K562 treated with DMSO at 1 percent for 4 hours (cell line): ENCODE data around the gene OPTN. TPM values are rescaled to one million over a fixed set of nuclear protein-coding genes. Genes with fewer than 3 reads are reported as not detected.

ENCODE experiments used
- total RNA-seq: library from RNA; unstranded; fragments of 300-600 nt; gene quantifications from 2 replicates; pipeline ENCODE4 v1.2.3, GENCODE V29; 2022; ENCODE audit not compliant: insufficient read depth

The OPTN gene
- 20.6 and 22.8 TPM in 2 replicates for total RNA-seq

DNA sequence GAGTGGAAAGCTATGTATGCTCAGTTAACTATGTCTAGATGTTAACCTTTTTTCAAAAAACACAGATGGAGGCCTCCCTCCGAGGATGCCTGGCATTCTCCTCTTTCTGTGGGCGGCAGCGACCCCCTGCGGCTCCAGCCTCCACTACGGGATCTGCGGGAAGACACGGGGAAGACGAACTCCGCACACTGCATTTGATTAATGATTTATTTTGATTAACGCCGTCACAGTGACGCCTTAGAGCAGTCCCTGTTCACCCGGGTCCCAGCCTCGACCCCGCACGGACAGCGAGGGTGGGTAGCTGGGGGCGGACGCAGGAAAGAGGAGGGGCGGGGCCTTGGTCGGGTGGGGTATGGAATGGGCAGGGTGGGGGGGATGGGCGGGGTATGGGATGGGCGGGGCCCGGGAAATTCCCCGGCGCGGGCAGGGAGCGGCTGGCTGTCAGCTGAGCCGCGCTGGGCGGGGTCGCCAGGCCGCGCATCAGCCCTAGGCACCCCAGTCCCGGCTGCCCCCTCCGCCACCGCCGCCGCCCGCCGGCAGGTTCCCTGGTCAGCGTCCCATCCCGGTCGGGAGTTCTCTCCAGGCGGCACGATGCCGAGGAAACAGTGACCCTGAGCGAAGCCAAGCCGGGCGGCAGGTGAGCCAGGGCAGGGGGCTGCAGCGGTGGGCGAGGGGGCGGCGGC, at the start of gene OPTN:
OPTN (plus strand) TSS at position 498 of the 683 bp plus-strand sequence. CDS start 8,960 bp downstream, outside the sequence.

DNA sequence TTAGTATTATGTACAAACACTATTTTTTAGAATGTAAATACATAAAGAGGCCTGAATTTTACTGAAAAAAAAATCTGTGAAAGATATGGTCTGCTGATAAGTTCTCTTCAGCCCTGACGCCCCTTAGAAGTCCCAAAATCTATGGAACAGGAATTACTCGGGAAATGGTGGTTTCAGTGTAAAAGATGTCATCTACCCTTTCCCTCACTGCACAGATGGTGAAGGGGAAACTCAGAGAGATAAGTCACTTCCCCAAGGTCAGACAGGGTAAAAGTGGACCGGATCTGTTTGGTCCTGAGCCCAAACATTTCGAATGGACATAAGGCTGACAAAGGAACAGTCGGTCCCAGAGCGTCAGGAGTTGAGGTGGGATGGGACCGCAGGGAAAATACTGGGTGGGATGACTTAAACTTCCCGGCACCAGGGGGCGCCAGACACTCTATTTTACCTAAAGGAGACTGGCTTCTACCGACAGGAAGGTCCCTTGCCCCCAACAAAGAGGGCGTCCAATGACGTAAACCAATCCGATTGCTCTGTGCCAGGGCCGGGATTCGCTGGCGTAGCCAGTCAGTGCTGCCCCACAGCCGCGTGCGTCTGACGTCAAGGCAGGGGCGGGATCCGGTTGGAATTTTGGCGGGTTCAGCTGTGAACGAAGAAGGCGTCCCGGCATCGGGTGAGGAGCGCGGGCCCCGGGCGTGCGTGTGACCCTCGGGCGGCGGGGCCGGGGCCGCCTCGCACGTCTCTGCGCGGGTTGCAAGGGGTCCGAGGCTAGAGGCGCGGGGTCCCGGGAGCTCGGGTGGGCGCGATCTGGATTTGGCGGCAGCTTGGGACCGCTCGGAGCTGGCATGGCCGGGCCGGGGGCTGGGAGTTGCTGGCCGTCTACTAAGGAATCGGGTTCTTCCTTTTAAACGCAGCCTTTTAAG, 61.2 kb downstream of the OPTN start, which contains the start of gene MCM10:
MCM10 (plus strand) TSS at position 625 of the 923 bp plus-strand sequence. CDS start 2,645 bp downstream, outside the sequence.

Other genes with a start within 250 kb of the OPTN start
- not detected in 2 replicates for gene CCDC3, start 98.5 kb upstream of the OPTN start, total RNA-seq
- 12.2 and 14.1 TPM in 2 replicates for gene MCM10, start 61.4 kb downstream of the OPTN start, total RNA-seq
- gene UCMA, start 134.2 kb downstream of the OPTN start, total RNA-seq, result not detected in 2 replicates
- 6.8 and 7.0 TPM in 2 replicates for gene PHYH, start 199.9 kb downstream of the OPTN start, total RNA-seq
- gene SEPHS1, start 248.1 kb downstream of the OPTN start, total RNA-seq, result 17.4 and 30.2 TPM in 2 replicates